ENCODE measurements around the gene PLEKHA5. TPM values are rescaled to one million over a fixed set of nuclear protein-coding genes. Genes with fewer than 3 reads are reported as not detected.

Gene PLEKHA5
- total RNA-seq, 4 donors from 2014 or later: 12.6 to 195 (median 49.6) TPM

GRCh38 chr12:19185262-19185929 is 55.9 kb downstream of the PLEKHA5 start:
- Histone ChIP-seq H3K27ac (no peak overlapping the region), H3K4me1 (peaks cover 0 to 10% of the 10 kb centered on the region in 2 donors)
- intact Hi-C loops (cut with DNase I; ENCODE audit: low total_unique reads): no loop called here

DNA sequence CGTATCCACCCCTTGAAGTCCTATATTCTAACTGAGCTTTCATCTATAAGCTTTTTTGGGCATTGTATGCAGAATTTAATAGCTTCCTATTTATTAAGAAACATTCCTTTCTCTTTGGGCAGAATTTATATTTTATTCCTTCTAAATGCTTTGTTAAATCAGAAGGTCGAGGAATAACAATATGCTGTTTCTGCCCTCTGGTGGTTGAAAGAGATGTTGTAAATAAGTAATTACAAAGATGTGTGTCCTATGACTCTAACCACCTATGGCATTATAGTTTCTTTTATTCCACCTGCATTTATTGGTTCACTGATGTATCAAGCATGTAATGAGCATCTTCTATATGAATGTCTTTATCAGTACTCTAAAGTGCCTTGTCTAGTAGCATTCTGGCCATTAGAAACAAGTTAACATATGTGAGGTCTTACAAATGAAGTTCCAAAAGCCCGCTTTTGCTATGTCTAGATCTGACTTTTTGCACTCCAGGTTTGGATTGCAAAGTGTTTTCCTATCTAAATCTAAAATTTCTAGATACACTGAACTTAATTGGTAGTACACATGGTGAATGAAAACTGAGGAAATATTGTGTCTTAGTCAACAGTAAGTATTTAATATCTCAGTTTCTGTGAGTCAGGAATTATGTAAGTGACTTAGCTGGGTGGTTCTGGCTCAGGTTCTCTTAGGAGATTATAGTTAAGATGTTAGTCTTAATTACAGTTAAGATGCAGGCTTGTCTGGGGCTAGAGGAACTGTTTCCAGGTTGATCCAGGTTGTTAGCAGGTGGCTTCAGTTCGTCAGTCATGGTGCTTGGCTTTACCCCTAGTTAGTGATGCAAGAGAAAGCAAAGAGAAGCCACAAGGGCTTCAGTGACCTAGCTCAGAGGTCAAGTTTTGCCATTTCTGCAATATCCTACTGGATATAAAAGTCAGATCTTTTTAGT is 57.5 kb downstream of the PLEKHA5 start:
- no peaks in the 10 kb centered on the region for H3K27me3 ChIP-seq
- H3K9me3 ChIP-seq: no peaks in the 10 kb centered on the region
- intact Hi-C loops (cut with DNase I; ENCODE audit: low total_unique reads): no loop called here
- TF ChIP-seq CTCF (IDR thresholded peaks at IDR 0.05): peak; percentile 55 to 63 (median 56)
- TF ChIP-seq POLR2A (IDR thresholded peaks at IDR 0.05): no peak
- DNase-seq: no peak
- peak overlapping the region in 1 of 2 donors; percentile 39 for H3K27ac ChIP-seq
- H3K4me3 ChIP-seq: no peak overlapping the region
- no peaks in the 10 kb centered on the region for H3K36me3 ChIP-seq
- H3K4me1 ChIP-seq: peaks cover 0 to 15% of the 10 kb centered on the region in 2 donors

More at GRCh38 chr12:19185262-19185929, 55.9 kb downstream of the PLEKHA5 start:
- no peaks in the 10 kb centered on the region for H3K36me3 ChIP-seq
- TF ChIP-seq POLR2A (IDR thresholded peaks at IDR 0.05): no peak
- TF ChIP-seq CTCF (IDR thresholded peaks at IDR 0.05): no peak
- no peaks in the 10 kb centered on the region for H3K27me3 ChIP-seq
- no peaks in the 10 kb centered on the region for H3K9me3 ChIP-seq
- H3K4me3 ChIP-seq: no peak overlapping the region
- no peak for DNase-seq

- Histone ChIP-seq H3K4me3 (no peak overlapping the region), H3K27ac (peak overlapping the region; percentile 51 to 72), H3K9me3 (no peaks in the 10 kb centered on the region), H3K27me3 (no peaks in the 10 kb centered on the region), H3K4me1 (peaks cover 0 to 15% of the 10 kb centered on the region in 2 donors), H3K36me3 (no peaks in the 10 kb centered on the region)
- TF ChIP-seq POLR2A (IDR thresholded peaks at IDR 0.05) (no peak), CTCF (IDR thresholded peaks at IDR 0.05) (no peak)
- no peak for DNase-seq
- intact Hi-C loops (cut with DNase I; ENCODE audit: low total_unique reads): no loop called here
These were observed 60.0 kb downstream of the PLEKHA5 start for GRCh38 chr12:19189522-19189921.

GRCh38 chr12:19190292-19191031 is 60.9 kb downstream of the PLEKHA5 start:
- Histone ChIP-seq H3K36me3 (no peaks in the 10 kb centered on the region), H3K27me3 (no peaks in the 10 kb centered on the region), H3K4me1 (peaks cover 0 to 15% of the 10 kb centered on the region in 2 donors), H3K9me3 (no peaks in the 10 kb centered on the region), H3K4me3 (no peak overlapping the region), H3K27ac (peak overlapping the region; percentile 51 to 72)
- no peak for TF ChIP-seq CTCF (IDR thresholded peaks at IDR 0.05)
- no peak for TF ChIP-seq POLR2A (IDR thresholded peaks at IDR 0.05)
- intact Hi-C loops (cut with DNase I; ENCODE audit: low total_unique reads): no loop called here
- no peak for DNase-seq
